ENCODE results near the gene ZBP1.

The ZBP1 gene

DNA sequence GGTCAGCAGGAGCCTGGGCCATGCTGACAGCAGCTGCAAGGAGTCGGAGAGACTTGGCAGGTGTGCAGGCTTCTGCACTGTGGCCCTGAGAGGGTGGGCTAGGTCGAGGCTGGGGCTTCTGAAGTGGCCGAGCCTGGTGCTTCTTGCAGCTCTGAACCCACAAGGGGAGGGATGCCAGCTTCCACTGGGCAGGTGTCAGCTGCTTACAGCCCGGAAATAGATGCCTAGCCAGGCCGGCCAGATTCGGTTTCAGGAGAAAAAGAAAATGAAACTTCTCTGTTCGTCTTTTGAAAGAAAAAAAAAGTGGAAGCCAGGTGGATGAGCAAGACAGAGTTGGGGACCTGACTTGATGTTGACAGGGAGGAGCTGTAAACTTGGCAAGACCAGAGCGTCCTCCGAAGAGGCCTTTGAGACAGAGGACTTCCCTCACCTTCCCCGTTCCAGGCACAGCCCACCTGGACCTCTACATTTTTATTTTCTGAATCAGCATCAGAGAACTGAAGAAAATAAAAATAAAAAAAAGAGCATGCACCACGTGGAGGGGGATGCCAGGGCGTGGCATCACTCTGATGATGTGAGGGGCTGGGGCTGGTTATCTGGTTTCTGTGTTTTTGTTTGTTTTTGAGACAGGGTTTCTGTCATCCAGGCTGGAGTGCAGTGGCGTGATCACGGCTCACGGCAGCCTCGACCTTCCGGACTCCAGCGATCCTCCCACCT is at the start of gene ZBP1:
Gene ZBP1, minus strand, starts transcription at position 153 of the 717 bp plus-strand sequence. Its CDS starts 131 bp downstream, at position 22.
- no peak for DNase-seq (ENCODE audit: low spot score)

GRCh38 chr20:57669632-57670031 is 49.4 kb upstream of the ZBP1 start:
- DNase-seq (ENCODE audit: low spot score) = no peak

DNA sequence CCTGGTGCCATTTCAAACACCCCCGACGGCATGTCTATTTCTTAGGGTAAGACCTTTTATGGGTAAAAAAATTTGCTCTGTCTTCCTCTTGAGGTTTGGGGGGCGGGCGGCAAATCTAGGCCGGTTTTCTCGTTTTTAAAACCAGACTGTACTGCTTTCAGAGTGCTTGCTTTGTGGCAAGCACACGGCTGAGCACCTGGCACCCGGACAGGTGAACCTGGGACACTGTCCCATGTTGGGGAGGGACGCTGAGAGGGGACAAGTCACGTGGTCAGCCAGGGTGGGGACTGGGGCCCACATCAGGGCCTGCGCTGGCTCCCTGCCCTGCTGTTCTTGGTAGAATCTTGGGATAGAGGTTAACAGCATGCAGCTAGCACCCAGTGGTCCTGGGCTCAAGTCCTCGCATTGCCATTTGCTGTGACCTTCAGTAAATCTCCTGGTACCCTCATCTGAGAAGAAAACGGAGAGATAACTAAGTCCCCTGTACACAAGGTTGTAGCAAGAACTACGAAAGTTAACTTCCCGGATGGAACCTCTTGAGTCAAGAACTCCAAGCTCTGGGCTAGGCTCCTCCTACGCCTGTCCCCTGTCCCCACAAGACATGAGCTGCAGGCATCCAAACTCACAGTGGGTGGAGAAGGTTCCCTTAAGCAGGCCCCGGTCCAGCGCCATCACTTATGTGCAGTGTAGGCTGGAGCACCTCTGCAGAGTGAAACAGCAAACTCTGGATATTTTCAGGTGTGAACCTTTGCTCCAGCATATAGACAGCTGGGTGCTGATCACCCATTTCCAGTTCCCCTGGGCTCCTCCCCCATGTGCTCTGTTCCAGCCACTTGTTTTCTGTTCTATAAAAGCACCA is 47.9 kb upstream of the ZBP1 start:
- DNase-seq (ENCODE audit: low spot score) = no peak

DNA sequence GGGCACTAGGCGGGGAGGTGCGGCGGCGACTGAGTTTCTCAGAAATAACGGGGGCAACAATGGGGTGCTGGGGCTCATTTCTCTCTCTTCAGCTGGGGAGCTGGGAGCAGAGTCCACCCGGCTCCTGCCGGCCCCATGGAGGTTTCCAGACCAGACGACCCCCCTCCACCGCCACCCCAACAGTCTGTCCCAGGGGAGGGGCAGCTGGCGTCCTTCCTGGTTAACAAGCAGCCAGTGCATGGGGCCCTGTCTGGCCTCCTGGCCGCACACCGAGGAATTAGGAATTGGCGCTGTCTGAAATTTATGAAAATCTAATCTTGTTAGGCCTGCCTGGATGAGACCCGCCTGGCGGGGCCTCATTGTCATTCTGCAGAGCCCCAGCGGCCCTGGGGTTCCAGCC is 47.2 kb upstream of the ZBP1 start:
- no peak for DNase-seq (ENCODE audit: low spot score)

GRCh38 chr20:57666834-57667157 is 46.6 kb upstream of the ZBP1 start:
- no peak for DNase-seq (ENCODE audit: low spot score)

DNA sequence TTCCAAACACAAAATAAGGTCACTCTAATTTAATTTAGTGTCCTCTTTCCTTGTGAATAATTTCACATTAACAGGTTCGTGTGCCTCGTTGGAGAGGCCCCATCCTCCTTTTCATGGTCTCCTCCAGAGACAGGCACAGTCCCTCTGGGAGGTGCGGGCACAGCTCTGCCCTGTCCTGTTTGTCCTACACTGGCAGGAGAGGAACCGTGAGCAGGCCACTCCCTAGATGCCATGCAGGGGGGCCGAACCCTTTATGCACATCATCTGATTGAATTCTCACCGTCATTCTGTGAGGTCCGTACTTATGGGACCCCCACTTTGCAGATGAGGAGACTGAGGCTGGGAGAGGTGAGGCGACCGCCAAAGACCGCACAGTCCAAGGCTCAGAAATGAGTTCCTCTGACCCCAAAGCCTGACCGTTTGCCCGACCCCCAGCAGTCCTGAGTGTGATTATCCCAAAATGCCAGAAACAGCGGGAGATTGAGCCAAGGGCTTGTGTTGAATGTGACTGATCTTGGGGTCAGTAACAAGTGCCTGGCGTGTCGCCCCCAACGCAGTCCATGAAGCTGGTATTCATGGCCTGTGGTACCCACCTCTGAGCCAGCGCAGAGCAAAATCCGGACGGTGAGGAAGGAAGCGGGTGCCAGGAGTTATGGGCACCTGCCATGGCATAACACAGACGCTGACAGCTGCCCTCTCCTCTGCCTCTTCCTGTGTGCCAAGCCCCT is 46.0 kb upstream of the ZBP1 start:
- no peak for DNase-seq (ENCODE audit: low spot score)

GRCh38 chr20:57665589-57665971 is 45.4 kb upstream of the ZBP1 start:
- DNase-seq (ENCODE audit: low spot score) = no peak

GRCh38 chr20:57664924-57665588 is 44.8 kb upstream of the ZBP1 start:
- no peak for DNase-seq (ENCODE audit: low spot score)

DNA sequence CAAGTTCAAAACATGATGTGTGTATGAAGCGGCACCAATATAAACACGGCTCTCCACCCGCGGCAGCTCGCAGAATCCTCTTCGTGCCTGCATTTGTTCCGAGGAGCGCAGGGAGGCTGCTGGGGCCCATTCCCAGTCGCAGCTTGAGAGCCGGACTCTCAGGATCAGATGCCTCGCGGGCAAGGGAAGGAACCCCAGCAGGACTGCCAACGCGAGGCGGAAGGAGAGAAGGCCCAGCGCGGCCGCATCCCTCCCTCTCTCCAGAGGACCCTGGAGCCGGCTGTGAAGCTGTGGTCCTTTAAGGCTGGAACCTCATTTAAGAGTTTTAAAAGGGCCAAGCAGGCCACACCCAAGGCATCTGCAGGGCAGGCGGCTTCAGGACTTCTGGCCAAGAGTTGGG is 44.2 kb upstream of the ZBP1 start:
- no peak for DNase-seq (ENCODE audit: low spot score)

DNA sequence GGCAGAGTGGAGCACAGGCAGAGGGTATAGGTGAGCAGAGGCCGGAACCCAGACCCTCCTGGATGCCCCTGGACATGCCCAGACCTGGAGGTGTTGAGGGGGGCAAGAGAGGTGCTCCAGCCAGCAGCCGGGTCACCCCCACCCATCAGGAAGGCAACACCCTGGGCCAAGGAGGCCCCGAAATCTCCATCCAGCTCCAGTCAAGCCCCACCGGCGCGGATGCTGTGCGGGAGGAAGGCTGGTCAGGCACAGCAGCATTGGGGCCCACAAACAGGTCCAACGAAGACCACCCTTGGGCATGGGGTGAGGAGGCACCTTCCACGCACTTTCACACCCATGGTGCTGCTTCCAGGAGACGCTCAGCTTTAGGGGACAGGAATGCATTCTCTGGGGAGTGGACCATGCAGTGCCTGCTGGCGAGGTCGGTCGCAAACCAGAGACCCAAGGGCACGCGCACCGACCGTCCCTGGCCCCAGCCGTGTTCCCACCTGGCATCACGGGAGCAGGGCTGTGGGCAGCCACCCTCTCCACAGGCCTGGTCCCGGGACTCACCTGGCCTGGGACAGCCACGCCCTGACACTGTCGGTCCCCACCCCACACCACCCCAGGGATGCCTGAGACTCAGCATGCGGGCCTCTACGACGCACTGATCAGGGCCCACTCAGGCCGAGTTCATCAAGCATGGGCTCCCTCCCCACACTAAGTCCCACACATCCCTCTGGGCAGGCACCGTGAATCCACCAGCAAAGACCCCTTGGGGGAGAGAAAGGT is 43.6 kb upstream of the ZBP1 start:
- DNase-seq (ENCODE audit: low spot score) = no peak

GRCh38 chr20:57663241-57663640 is 43.0 kb upstream of the ZBP1 start:
- no peak for DNase-seq (ENCODE audit: low spot score)

DNA sequence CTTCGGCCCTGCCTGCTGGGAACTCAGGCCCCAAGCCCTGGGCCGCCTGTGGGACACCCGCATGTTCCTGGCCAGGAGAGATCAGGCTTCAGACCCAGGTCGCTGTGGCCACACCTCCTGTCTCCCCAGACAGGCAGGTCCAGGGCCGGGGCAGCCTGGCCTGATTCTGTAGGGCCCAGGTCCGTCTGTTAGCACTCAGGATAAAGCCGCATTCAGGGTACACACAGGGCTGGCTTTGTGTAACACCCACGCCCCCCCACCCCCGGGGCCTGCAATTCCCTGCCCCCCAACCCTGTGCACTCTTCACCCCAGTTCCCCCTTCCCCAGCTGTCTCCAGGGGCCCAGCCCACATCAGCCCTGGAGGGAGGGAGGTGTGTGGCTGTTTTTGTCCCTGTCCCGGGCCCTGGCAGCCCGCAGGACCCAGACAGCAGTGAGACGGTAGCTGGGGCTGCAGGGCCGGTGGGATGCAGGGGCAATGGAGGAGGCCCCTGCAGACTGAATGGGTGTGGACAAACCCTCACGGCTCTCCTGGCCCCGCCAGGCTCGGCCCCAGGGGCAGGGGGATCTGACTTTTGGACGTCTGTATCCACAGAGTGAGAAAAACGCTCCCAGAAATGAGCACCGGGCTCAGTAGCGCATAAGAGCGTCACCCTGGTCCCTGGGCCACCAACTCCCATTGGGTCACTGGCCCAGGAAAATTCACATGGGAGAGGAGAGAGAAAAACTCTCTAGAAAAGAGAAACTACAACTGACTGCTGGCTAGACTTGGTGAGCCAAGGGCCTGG is 42.4 kb upstream of the ZBP1 start:
- DNase-seq (ENCODE audit: low spot score) = no peak

DNA sequence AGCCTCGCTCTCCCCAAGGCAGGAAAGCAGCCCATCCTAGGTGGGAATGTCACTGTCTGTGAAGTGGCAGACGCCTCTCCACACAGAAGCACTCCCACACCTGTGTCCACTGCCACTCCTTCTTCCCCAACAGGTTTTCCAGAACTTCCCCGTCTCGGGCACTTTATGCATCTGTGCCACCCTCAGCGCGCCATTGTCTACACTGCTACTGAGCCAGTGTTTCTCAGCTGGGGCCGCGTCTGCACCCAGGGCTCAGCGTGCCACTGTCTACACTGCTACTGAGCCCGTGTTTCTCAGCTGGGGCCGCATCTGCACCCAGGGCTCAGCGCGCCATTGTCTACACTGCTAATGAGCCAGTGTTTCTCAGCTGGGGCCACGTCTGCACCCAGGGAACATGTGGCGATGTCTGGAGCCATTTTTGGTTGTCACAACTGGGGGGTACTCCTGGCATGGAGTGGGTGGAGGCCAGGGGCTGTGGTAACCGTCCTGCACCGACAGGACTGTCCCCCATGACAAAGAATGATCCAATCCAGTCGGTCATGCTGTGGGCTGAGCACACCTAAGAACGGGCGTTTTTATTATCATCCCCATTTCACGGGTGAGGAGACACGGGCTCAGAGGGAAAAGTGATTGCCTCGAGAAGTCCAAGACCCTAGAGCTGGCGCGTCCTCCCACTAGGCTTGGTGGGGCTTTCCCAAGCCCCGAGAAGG is 41.7 kb upstream of the ZBP1 start:
- DNase-seq (ENCODE audit: low spot score) = no peak

DNA sequence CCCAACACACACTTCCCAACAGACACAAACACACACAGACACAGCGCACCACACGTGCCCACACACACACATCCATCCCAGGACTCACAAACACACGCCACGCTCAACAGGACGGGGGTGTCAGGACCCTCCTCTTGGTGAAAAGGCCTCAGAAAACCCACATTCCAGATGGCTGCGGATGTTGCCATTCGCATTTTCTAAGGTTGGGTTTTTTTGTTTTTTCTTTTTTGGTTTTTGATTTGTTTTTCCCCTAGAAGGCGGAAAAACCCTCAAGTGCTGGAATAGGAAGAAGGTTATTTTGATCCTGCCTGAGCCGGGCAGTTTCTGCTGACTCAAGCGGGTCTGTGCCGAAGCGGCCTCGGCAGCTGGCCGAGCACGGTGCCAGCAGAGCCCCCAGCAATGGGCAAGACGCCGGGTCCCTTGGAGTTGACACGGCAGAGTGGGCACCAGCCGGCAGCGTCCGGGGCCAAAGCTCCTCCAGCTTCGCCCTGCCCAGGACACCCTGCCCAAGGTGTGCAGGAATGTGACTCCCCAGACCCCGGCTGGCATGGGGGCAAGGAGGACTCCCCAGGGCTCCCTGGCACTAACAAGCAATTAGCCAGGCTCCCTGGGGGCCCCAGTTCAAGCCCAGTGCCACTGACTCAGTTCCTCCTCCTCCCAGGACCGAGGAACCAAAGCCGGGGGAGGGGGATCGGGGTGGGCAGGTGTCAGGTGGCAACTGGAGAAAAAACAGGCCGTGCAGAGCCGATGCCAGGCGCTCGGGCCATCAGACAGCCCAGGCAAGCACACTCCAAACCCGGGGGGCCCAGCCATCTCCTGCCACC is 40.9 kb upstream of the ZBP1 start:
- peak; percentile 42 for DNase-seq (ENCODE audit: low spot score)

DNA sequence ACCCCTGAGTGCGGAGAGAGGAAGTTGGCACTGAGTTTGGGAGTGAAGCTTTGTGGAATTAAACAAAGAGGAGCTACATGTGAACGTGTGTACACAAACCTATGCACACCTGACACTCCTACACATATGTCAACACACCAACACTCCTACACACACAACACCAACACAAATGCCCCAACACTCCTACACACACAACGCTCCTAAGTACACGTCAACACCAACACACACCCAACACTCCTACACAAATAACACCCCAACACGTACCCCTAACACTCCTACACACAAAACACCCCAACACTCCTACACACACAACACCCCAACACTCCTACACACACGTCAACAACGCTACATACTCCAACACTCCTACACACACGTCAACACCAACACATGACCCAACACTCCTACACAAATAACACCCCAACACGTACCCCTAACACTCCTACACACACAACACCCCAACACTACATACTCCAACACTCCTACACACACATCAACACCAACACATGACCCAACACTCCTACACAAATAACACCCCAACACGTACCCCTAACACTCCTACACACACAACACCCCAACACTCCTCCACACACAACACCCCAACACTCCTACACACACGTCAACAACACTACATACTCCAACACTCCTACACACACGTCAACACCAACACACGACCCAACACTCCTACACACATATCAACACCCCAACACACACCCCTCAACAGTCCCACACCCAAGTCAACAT is 40.1 kb upstream of the ZBP1 start:
- no peak for DNase-seq (ENCODE audit: low spot score)

GRCh38 chr20:57659517-57660180 is 39.4 kb upstream of the ZBP1 start:
- no peak for DNase-seq (ENCODE audit: low spot score)

DNA sequence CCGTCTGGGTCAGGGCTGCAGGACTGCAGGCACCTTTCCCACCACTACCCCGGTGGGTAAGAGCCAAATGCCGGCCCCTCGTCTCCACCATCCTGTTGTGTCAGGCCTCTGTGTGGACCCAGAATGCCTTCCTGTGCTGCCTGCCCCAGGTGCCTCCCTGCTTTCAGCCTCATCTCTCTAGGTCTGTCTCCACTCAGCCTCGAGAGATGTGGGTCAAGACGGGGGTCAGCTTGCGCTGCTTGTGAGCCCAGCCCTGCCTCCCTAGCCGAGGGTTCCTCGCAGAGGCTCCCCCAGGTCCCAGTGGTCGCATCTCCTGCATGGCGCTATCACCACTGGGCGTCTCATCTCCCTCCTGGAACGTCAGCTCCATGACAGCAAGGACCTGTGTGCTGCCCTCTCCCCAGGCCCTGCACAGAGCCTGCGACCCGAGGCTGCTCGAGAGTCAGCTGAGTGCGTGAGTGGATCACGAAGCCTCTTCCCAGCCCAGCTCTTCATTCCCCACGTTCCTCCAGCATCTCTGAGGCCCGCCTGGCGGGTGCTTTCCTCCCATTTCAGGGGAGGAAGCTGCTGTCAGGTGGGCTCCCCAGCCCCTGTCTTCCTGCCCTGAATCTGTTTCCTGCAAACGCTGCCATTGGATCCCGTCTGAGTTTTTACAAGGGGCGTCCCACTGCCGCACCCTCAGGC is 38.7 kb upstream of the ZBP1 start:
- no peak for DNase-seq (ENCODE audit: low spot score)

All from Ammon's horn (tissue), 1 donor.